GM18868 (cell line): ENCODE results near the gene ZNF554.
"Not testable (repeated sequence)": the region's sequence is repeated elsewhere in the genome, so short reads cannot be mapped to it uniquely, and the experiment has no call there.

Experiments used
- ATAC-seq: cut with Tn5 transposase; IDR thresholded peaks from one replicate; pipeline ENCODE4 v1.9.1; 2021; ENCODE audit warnings: mild to moderate bottlenecking, moderate library complexity; ENCODE audit not compliant: unreplicated experiment

ZNF554 gene

GRCh38 chr19:2806736-2807378, 12.8 kb upstream of the ZNF554 start:
- ATAC-seq, result no peak

- ATAC-seq, result no peak
These were observed 12.1 kb upstream of the ZNF554 start for GRCh38 chr19:2807379-2808128.

GRCh38 chr19:2808129-2808941, 11.3 kb upstream of the ZNF554 start:
- ATAC-seq, result no peak

- no peak for ATAC-seq
These were observed 10.1 kb upstream of the ZNF554 start for GRCh38 chr19:2809387-2810140.

- no peak for ATAC-seq
These were observed 9.3 kb upstream of the ZNF554 start for GRCh38 chr19:2810141-2811091.

- no peak for ATAC-seq
These were observed 8.4 kb upstream of the ZNF554 start for GRCh38 chr19:2811221-2811722.

GRCh38 chr19:2811735-2812413, 7.8 kb upstream of the ZNF554 start:
- ATAC-seq, result no peak

- ATAC-seq, result no peak
These were observed 7.0 kb upstream of the ZNF554 start for GRCh38 chr19:2812414-2813234.

- no peak for ATAC-seq
These were observed 6.2 kb upstream of the ZNF554 start for GRCh38 chr19:2813235-2814160.

- no peak for ATAC-seq
These were observed 5.2 kb upstream of the ZNF554 start for GRCh38 chr19:2814426-2814825.

GRCh38 chr19:2815191-2815614, 4.5 kb upstream of the ZNF554 start:
- no peak for ATAC-seq

- ATAC-seq, result no peak
These were observed 3.7 kb upstream of the ZNF554 start for GRCh38 chr19:2815923-2816322.

GRCh38 chr19:2816641-2817040, 3.0 kb upstream of the ZNF554 start:
- ATAC-seq, result no peak

GRCh38 chr19:2817237-2817829, 2.3 kb upstream of the ZNF554 start:
- ATAC-seq, result not testable (repeated sequence)

GRCh38 chr19:2820112-2820702, 539 bp downstream of the ZNF554 start:
- no peak for ATAC-seq

- no peak for ATAC-seq
These were observed 3.2 kb downstream of the ZNF554 start for GRCh38 chr19:2822846-2823245.
